Right lobe of liver (tissue), 4 donors: ENCODE results near the gene LRRC3.

ENCODE experiments used
- CTCF ChIP-seq, 4 donors: fragments of 200-600 bp in 3 of 4; fragments of 450-650 bp in 1 of 4; IDR thresholded peaks; one replicate each; pipeline versions ENCODE4 v1.5.1 to v1.8.0; 2016 to 2022; ENCODE audit warnings: antibody characterized with exemption in 4 of 4, mild to moderate bottlenecking in 2 of 4
- POLR2A ChIP-seq: fragments of 450-650 bp; IDR thresholded peaks from one replicate; pipeline ENCODE4 v1.6.1; 2017; ENCODE audit warnings: antibody characterized with exemption, mild to moderate bottlenecking
- donor health status: DM: no; HTN: no; CAD: no.
- donor health status: DM: no; HTN: no; CAD: no.
- donor health status: DM: no; HTN: yes; CAD: no.

DNA sequence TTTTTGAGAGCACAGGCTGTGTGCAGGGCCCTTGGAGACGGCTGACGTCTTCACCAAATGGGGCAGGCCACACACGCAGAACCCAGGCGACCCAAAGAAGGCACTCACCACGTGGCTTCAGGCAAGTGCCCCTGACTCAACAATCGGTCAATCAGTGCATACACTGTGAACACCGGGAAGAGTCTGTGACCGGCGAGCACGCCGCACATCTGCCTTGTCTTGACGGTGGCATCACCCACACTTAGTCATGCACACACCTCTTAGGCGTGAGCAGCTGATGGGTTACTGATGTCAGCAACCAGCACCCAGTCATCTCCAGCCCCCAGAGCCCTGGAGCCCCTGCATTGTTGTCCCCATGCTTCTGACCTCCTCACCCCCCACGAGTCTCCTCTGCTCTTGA is 4.9 kb upstream of the LRRC3 start:
- TF ChIP-seq POLR2A (no peak), CTCF (IDR thresholded peaks at IDR 0.05) (no peak)
